Activated naive CD4-positive, alpha-beta T cell treated with anti-CD3 and anti-CD28 coated beads, Interleukin-2, amount 10 ng/mL, durations not matched to agents 7 days and 5 days (primary cell): Measurements from ENCODE around the gene STMND1.

Experiments used
- CTCF ChIA-PET: fragments of 350-600 bp; sonication (Branson Sonifier 250); formaldehyde crosslinking; loops from one replicate; lab custom pipeline; 2021; ENCODE audit warnings: antibody characterized with exemption; lab: Charles Lee
- DNase-seq: peaks from one replicate; pipeline ENCODE4 v3.0.0-alpha.2; 2020
- H3K27ac Mint-ChIP-seq: one replicate; pipeline ENCODE4 v1.8.0; 2021; ENCODE audit warnings: mild to moderate bottlenecking, moderate library complexity, mixed read lengths
- H3K27me3 Mint-ChIP-seq: one replicate; pipeline ENCODE4 v1.8.0; 2021; ENCODE audit warnings: mild to moderate bottlenecking, mixed read lengths
- H3K36me3 Mint-ChIP-seq: one replicate; pipeline ENCODE4 v1.8.0; 2021; ENCODE audit warnings: mixed read lengths
- H3K4me1 Mint-ChIP-seq: one replicate; pipeline ENCODE4 v1.8.0; 2021; ENCODE audit warnings: mixed read lengths
- H3K4me3 Mint-ChIP-seq: one replicate; pipeline ENCODE4 v1.8.0; 2021; ENCODE audit warnings: mild to moderate bottlenecking, moderate library complexity, mixed read lengths
- H3K9me3 Mint-ChIP-seq: one replicate; pipeline ENCODE4 v1.8.0; 2021; ENCODE audit warnings: mixed read lengths

STMND1 gene

DNA sequence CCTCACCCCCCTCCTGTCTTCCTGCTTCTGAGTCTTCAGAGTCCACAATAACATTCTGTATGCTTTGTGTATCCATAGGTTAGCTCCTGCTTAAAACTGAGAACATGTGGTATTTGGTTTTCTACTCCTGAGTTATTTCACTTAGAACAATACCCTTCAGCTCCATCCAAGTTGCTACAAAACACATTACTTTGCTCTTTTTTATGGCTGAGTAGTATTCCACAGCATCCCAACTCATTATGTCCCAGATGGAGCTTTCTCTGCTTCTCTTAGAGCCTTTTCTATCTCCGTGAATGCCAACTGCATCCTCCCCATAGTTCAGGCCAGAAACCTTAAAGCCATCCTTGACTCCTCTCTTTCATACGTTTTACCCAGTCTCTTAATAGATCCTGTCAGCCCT lies 55.8 kb downstream of the STMND1 start:
- Mint-ChIP-seq H3K36me3 (no peaks in the 10 kb centered on the region), H3K4me3 (no peak overlapping the region), H3K9me3 (peaks cover 2% of the 10 kb centered on the region), H3K27ac (no peak overlapping the region), H3K27me3 (peaks cover 4% of the 10 kb centered on the region), H3K4me1 (no peaks in the 10 kb centered on the region)
- DNase-seq = no peak
- CTCF ChIA-PET = interaction anchor here (1.2 to 3.1 kb wide), 2 partner anchors 426 to 647 kb away, joined by 4 to 11 read pairs; no protein-coding TSS in a partner anchor

- CTCF ChIA-PET = no interaction called here
- Mint-ChIP-seq H3K9me3 (no peaks in the 10 kb centered on the region), H3K4me3 (no peak overlapping the region), H3K4me1 (no peaks in the 10 kb centered on the region), H3K27me3 (peaks cover 6% of the 10 kb centered on the region), H3K36me3 (no peaks in the 10 kb centered on the region), H3K27ac (no peak overlapping the region)
- DNase-seq = no peak
These were observed 57.4 kb downstream of the STMND1 start for GRCh38 chr6:17159240-17159639.

DNA sequence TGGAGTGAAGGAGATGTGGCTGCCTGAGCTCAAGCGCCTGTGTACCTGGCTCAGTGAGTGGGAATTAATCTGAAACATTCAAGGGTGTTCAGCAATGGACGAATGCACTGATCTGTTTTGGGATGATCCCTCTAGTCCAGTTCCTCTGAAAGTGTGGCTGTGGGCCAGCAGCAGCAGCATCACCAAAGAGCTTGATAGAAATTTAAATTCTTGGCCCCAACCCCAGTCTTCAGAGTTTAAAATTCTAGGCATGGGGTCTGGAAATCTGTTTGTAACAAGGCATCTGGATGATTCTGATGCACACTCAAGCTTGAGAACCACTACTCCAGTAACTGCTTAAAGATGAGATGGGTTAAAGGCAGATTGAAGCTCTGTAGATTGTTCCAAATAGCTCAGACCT lies 59.2 kb downstream of the STMND1 start:
- H3K27me3 Mint-ChIP-seq = peaks cover 6% of the 10 kb centered on the region
- CTCF ChIA-PET = no interaction called here
- no peaks in the 10 kb centered on the region for H3K36me3 Mint-ChIP-seq
- no peak for DNase-seq
- H3K4me3 Mint-ChIP-seq = no peak overlapping the region
- no peak overlapping the region for H3K27ac Mint-ChIP-seq
- H3K4me1 Mint-ChIP-seq = no peaks in the 10 kb centered on the region
- no peaks in the 10 kb centered on the region for H3K9me3 Mint-ChIP-seq

- Mint-ChIP-seq H3K9me3 (no peaks in the 10 kb centered on the region), H3K4me3 (no peak overlapping the region), H3K27ac (no peak overlapping the region), H3K4me1 (no peaks in the 10 kb centered on the region), H3K36me3 (no peaks in the 10 kb centered on the region), H3K27me3 (peaks cover 6% of the 10 kb centered on the region)
- CTCF ChIA-PET = no interaction called here
- no peak for DNase-seq
These were observed 63.5 kb downstream of the STMND1 start for GRCh38 chr6:17165383-17165782.

GRCh38 chr6:17167327-17167979 lies 65.6 kb downstream of the STMND1 start:
- Mint-ChIP-seq H3K27me3 (peaks cover 4% of the 10 kb centered on the region), H3K27ac (no peak overlapping the region), H3K4me1 (no peaks in the 10 kb centered on the region), H3K9me3 (no peaks in the 10 kb centered on the region), H3K36me3 (no peaks in the 10 kb centered on the region), H3K4me3 (no peak overlapping the region)
- CTCF ChIA-PET = no interaction called here
- no peak for DNase-seq

GRCh38 chr6:17169291-17169690 lies 67.4 kb downstream of the STMND1 start:
- H3K36me3 Mint-ChIP-seq = no peaks in the 10 kb centered on the region
- H3K9me3 Mint-ChIP-seq = no peaks in the 10 kb centered on the region
- H3K4me1 Mint-ChIP-seq = no peaks in the 10 kb centered on the region
- no peak overlapping the region for H3K4me3 Mint-ChIP-seq
- CTCF ChIA-PET = no interaction called here
- H3K27me3 Mint-ChIP-seq = no peaks in the 10 kb centered on the region
- H3K27ac Mint-ChIP-seq = no peak overlapping the region
- DNase-seq = no peak

DNA sequence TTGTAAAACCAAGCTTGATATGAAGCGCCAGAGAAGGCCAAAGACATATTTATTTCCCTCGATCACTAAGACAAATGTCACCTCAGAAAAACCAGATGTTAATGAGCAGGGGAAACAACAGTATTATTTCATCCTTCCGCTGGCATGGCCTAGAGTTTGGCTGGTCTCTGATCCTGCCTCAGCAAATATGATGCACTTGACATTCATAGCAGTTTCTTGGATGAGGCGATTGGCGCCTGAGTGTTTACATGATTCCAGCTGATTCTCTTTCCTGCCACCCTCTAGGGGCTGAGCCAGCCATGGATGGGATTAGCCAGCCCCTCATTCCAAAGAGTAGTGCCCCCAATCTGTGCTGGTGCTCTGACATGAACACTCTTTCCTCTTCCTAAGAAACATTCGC lies 67.9 kb downstream of the STMND1 start:
- no peaks in the 10 kb centered on the region for H3K36me3 Mint-ChIP-seq
- CTCF ChIA-PET = interaction anchor here (1.9 kb wide), 1 partner anchor 13 kb away, joined by 6 read pairs; no protein-coding TSS in a partner anchor

DNA sequence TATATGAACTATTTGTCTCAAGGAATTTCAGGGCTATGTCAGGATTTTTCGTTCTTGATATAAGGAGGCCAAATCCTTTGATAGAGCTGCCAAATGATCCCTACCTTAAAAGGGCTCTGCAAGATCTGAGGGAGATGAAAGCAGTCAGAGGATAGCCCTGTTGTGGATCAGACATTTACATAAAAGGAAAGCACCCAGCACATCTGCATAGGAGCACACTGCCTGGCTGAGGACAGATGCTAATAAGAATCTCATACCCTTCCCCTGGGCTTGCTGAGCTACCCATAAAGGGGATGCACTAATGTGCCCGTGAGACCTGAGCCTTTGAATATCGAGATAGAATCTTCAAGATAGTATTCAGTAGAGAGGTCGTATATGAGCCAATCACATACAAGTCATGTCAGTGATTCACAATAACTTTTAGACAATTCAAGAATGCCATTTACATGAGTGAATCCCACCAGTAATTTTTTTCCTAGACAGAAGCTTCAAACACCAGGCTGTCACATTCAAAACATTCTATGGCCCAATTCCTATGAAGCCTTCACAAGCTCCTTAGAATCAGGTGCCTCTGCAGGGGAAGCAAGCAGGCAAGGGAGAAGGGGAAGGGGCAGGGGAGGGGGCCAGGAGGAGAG lies 71.1 kb downstream of the STMND1 start:
- CTCF ChIA-PET = no interaction called here
- Mint-ChIP-seq H3K36me3 (no peaks in the 10 kb centered on the region), H3K4me1 (no peaks in the 10 kb centered on the region), H3K27me3 (no peaks in the 10 kb centered on the region), H3K4me3 (no peak overlapping the region), H3K9me3 (no peaks in the 10 kb centered on the region), H3K27ac (no peak overlapping the region)
- DNase-seq = no peak

More for the DNA sequence above, 67.9 kb downstream of the STMND1 start:
- H3K9me3 Mint-ChIP-seq = no peaks in the 10 kb centered on the region
- H3K27ac Mint-ChIP-seq = no peak overlapping the region
- H3K4me1 Mint-ChIP-seq = no peaks in the 10 kb centered on the region
- DNase-seq = no peak
- no peaks in the 10 kb centered on the region for H3K27me3 Mint-ChIP-seq
- H3K4me3 Mint-ChIP-seq = no peak overlapping the region

DNA sequence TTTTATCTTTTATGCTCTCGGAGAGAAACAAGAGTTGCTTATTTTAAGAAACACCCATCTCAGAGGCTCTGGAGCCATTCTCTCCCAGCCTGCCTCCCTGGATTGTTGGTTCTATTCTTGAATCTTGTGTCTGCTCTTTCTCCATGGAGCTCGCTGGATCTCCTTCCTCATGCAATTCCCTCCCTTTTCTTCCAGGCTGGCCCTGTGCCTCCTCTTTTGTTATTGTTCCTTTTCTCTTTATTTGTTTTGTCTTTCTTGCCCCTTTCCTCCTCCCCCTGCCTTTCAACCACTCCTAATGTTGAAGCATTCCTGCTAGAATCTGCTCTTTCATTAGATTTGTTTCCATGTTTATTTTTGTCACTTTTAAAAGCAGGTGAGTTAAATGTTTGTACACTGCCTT lies 76.5 kb downstream of the STMND1 start:
- no peak overlapping the region for H3K27ac Mint-ChIP-seq
- H3K4me1 Mint-ChIP-seq = no peaks in the 10 kb centered on the region
- H3K9me3 Mint-ChIP-seq = no peaks in the 10 kb centered on the region
- no peak for DNase-seq
- no peak overlapping the region for H3K4me3 Mint-ChIP-seq
- H3K27me3 Mint-ChIP-seq = no peaks in the 10 kb centered on the region
- H3K36me3 Mint-ChIP-seq = no peaks in the 10 kb centered on the region
- CTCF ChIA-PET = no interaction called here

GRCh38 chr6:17178754-17179529 lies 77.1 kb downstream of the STMND1 start:
- Mint-ChIP-seq H3K27me3 (no peaks in the 10 kb centered on the region), H3K36me3 (no peaks in the 10 kb centered on the region), H3K9me3 (no peaks in the 10 kb centered on the region), H3K27ac (no peak overlapping the region), H3K4me3 (no peak overlapping the region), H3K4me1 (no peaks in the 10 kb centered on the region)
- no peak for DNase-seq
- CTCF ChIA-PET = no interaction called here

GRCh38 chr6:17179530-17180073 lies 77.8 kb downstream of the STMND1 start:
- Mint-ChIP-seq H3K27ac (no peak overlapping the region), H3K9me3 (no peaks in the 10 kb centered on the region), H3K4me3 (no peak overlapping the region), H3K36me3 (no peaks in the 10 kb centered on the region), H3K27me3 (no peaks in the 10 kb centered on the region), H3K4me1 (no peaks in the 10 kb centered on the region)
- CTCF ChIA-PET = no interaction called here
- DNase-seq = no peak
